Progenitor cell of endocrine pancreas (in vitro differentiated cells): ENCODE measurements around the gene CASP6. TPM values are rescaled to one million over a fixed set of nuclear protein-coding genes. Genes with fewer than 3 reads are reported as not detected.

Experiments used
- DNase-seq: peaks from one replicate; pipeline ENCODE4 v3.0.0; 2021; ENCODE audit warnings: low spot score; ENCODE audit not compliant: unreplicated experiment
- H3K27ac Mint-ChIP-seq: 2 replicates; pipeline ENCODE4 v1.8.0; 2021; ENCODE audit warnings: mild to moderate bottlenecking, moderate library complexity, mixed read lengths
- H3K27me3 Mint-ChIP-seq: 2 replicates; pipeline ENCODE4 v1.8.0; 2021; ENCODE audit warnings: mixed read lengths
- H3K36me3 Mint-ChIP-seq: 2 replicates; pipeline ENCODE4 v1.8.0; 2022; ENCODE audit warnings: mixed read lengths; ENCODE audit not compliant: insufficient read depth
- H3K4me1 Mint-ChIP-seq: 2 replicates; pipeline ENCODE4 v1.8.0; 2021; ENCODE audit warnings: low read depth, mixed read lengths
- H3K4me3 Mint-ChIP-seq: 2 replicates; pipeline ENCODE4 v1.8.0; 2021; ENCODE audit warnings: low read depth, mild to moderate bottlenecking, moderate library complexity, mixed read lengths
- H3K9me3 Mint-ChIP-seq: 2 replicates; pipeline ENCODE4 v1.8.0; 2021; ENCODE audit warnings: low read depth, mixed read lengths
- total RNA-seq: library from RNA; stranded (reverse); gene quantifications from 2 replicates; pipeline ENCODE4 v1.2.1, GENCODE V29; 2021
- TF ChIP-seq, protein P1 (sequence below): fragments of 200-600 bp; sonication (generic); IDR thresholded peaks from one replicate; pipeline ENCODE4 v1.5.0; 2021; ENCODE audit warnings: antibody characterized with exemption, mild to moderate bottlenecking; ENCODE audit not compliant: unreplicated experiment

CASP6 gene
- total RNA-seq, 1 donor from 2014 or later, result 61.0 TPM

DNA sequence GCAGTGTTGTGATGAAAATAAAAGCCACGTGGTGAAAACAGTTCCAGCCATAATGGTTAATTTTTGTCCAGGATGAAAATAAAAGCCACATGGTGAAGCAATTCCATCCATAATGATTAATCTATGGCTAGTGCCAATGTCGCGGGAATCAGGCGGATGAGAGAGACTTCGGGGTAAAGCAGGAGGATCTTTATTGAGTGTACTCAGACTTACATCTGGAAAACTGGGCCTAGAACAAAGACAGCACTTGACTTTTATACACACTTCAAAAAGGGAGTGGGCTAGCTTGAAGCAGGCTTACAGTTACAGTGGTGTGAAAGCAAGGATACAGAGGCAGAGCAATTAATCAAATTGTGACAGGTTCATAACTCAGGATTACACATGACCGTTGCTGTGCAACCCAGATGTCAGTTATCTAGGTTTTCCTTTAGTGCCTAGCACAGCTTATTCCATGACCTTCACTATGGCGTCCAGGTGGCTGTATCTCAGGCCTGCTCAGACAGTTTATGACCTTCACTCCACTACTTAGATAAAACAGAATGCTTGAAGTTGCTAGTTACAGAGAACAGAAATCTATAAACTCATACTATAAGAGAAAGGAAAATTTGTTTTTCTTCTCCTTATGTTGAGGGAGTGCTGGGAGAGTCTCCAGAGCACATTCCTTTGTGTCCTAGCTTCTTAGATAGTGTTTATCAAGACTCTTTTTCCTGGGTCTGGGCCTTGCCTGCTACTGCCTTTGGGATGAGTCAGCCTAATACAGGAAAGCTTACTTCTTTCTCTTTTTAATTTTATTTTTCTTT lies 32.5 kb upstream of the CASP6 start:
- no peak for DNase-seq
- no peaks in the 10 kb centered on the region for H3K9me3 Mint-ChIP-seq
- H3K27ac Mint-ChIP-seq, result no peak overlapping the region
- H3K4me1 Mint-ChIP-seq, result no peaks in the 10 kb centered on the region
- H3K27me3 Mint-ChIP-seq, result peaks cover 9% of the 10 kb centered on the region
- H3K4me3 Mint-ChIP-seq, result no peak overlapping the region
- no peaks in the 10 kb centered on the region for H3K36me3 Mint-ChIP-seq
- TF ChIP-seq, protein P1, sequence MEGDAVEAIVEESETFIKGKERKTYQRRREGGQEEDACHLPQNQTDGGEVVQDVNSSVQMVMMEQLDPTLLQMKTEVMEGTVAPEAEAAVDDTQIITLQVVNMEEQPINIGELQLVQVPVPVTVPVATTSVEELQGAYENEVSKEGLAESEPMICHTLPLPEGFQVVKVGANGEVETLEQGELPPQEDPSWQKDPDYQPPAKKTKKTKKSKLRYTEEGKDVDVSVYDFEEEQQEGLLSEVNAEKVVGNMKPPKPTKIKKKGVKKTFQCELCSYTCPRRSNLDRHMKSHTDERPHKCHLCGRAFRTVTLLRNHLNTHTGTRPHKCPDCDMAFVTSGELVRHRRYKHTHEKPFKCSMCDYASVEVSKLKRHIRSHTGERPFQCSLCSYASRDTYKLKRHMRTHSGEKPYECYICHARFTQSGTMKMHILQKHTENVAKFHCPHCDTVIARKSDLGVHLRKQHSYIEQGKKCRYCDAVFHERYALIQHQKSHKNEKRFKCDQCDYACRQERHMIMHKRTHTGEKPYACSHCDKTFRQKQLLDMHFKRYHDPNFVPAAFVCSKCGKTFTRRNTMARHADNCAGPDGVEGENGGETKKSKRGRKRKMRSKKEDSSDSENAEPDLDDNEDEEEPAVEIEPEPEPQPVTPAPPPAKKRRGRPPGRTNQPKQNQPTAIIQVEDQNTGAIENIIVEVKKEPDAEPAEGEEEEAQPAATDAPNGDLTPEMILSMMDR, result no peak

DNA sequence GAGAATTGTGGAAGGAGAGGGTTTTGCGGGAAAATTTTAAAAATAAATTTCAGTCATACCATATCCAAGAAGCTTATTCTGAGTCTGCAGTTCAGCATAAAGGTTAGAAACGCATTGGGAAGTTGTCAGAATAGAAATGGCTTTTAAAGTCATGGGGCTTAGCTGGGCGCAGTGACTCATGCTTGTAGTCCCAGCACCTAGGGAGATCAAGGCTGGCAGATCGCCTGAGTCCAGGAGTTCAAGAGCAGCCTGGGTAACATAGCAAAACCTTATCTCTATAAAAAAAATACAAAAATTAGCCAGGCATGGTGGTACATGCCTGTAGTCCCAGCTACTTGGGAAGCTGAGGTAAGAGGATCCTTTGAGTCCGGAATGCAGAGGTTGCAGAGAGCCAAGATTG lies 30.5 kb upstream of the CASP6 start:
- Mint-ChIP-seq H3K4me3 (no peak overlapping the region), H3K9me3 (no peaks in the 10 kb centered on the region), H3K27ac (no peak overlapping the region), H3K4me1 (peaks cover 3% of the 10 kb centered on the region), H3K27me3 (peaks cover 7% of the 10 kb centered on the region), H3K36me3 (no peaks in the 10 kb centered on the region)
- no peak for DNase-seq
- TF ChIP-seq, protein P1, result no peak

DNA sequence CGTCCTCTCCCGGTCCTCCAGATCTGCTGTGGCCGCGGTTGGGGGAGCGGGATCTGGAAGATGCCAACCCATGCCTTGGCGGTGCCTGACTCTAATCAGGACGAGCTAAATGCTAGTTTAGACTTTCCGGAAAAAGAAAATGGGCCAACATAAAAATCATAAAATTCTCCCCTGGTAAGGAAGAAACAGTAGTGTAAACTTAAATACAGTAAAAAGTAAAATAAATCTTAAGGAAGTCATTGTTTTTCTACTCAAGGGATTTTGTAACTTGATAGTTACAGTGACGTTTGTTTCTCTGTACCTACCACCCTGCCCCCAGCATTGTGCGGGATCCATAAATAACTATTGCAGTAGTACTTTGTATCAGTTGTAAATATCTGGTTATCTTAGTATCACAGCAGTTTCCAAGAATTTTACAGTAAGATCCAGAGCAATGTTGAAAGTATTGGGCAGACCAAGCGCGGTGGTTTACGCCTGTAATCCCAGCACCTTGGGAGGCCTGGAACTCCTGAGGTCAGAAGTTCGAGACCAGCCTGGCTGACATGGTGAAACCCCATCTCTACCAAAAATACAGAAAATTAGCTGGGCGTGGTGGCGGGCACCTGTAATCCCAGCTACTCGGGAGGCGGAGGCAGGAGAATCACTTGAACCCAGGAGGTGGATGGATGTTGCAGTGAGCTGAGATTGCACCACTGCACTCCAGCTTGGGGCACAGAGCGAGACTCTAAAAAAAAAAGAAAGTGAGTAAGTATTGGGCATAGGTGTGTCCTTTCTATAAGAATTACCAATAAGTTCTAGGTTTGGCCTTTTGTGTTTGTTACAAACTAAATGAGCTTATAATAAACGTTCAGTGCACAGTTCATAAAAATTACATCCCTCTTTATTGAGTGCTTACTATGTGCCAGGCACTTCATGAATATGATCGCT lies 27.6 kb upstream of the CASP6 start:
- Mint-ChIP-seq H3K36me3 (peaks cover 2% of the 10 kb centered on the region), H3K9me3 (no peaks in the 10 kb centered on the region), H3K27ac (peak overlapping the region; percentile 93), H3K27me3 (peaks cover 7% of the 10 kb centered on the region), H3K4me1 (peaks cover 12% of the 10 kb centered on the region), H3K4me3 (peak overlapping the region; percentile 84)
- TF ChIP-seq, protein P1, result no peak
- DNase-seq, result no peak

DNA sequence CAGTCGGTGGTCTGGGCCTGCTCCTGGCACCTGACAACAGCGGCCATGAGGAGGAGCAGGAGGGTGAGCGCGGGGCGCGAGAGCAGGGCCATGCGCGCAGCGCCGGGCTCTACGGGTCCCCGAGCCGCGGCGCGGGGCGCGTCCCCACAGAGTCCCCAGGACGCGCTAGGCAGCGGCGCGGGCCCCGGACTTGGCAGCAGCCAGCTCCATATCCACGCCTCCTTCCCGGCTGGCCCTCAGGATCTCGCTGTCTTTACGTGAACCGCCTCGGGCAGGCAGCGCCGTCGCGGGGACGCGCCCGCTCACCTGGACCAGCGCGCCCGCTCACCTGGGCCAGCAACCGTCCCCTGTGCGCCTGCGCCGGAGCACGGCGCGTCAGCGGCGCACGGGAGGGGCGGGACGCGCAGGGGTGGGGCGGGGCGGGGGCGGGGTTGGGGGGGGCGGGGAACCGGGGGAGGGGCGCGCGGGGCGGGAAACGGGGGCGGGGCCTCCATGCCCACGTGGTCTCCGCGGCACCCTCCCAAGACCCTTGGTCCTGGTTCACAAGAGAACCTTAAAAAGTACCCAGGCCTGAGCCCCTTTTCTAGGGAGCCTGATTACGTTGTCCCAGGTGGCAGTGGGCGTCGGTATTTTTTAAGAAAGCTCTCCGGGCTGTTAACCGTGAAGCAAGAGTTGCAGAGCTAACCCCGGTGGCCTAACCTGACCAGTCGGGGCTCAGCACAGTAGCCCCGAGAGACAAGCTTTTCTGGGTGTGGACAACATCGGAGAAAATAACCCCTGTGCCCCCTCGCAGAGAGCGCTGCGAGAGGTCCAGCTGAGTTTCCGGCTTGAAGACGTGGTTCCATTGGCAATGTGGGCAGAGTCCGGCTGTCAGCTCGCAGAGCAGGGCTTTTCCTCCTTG lies 26.7 kb upstream of the CASP6 start, which contains the start of gene PLA2G12A:
Gene PLA2G12A (minus strand): TSS at position 353 of the 901 bp plus-strand sequence. CDS start 261 bp downstream, at position 92.
- H3K4me3 Mint-ChIP-seq, result peak within 1 kb of the TSS; percentile 95
- TF ChIP-seq, protein P1, result no peak
- peaks cover 3% of the 10 kb centered on the region for H3K36me3 Mint-ChIP-seq
- H3K27me3 Mint-ChIP-seq, result peaks cover 7% of the 10 kb centered on the region
- H3K4me1 Mint-ChIP-seq, result peaks cover 12% of the 10 kb centered on the region
- H3K27ac Mint-ChIP-seq, result peak within 1 kb of the TSS; percentile 98
- no peaks in the 10 kb centered on the region for H3K9me3 Mint-ChIP-seq
- peak; percentile 87 for DNase-seq
